Measurements from ENCODE around the gene RBM3.
"Not testable (repeated sequence)": the region's sequence is repeated elsewhere in the genome, so short reads cannot be mapped to it uniquely, and the experiment has no call there.

The RBM3 gene

GRCh38 chrX:48574270-48575266, at the start of gene RBM3:
Gene RBM3 (plus strand): TSS chrX:48574484. CDS start chrX:48575181, 697 bp downstream.
- peak; percentile 89 for DNase-seq (ENCODE audit: low read depth)

GRCh38 chrX:48525853-48526252, 48.4 kb upstream of the RBM3 start:
- DNase-seq (ENCODE audit: low read depth), result not testable (repeated sequence)

- DNase-seq (ENCODE audit: low read depth), result no peak
Measured at GRCh38 chrX:48530736-48531135, 43.5 kb upstream of the RBM3 start.

GRCh38 chrX:48531358-48531959, 42.8 kb upstream of the RBM3 start:
- DNase-seq (ENCODE audit: low read depth), result no peak

- DNase-seq (ENCODE audit: low read depth), result no peak
Measured at GRCh38 chrX:48532161-48532560, 42.1 kb upstream of the RBM3 start.

GRCh38 chrX:48533165-48533564, 41.1 kb upstream of the RBM3 start:
- DNase-seq (ENCODE audit: low read depth), result no peak

- no peak for DNase-seq (ENCODE audit: low read depth)
Measured at GRCh38 chrX:48538641-48539344, 35.5 kb upstream of the RBM3 start.

- DNase-seq (ENCODE audit: low read depth), result peak; percentile 95
Measured at GRCh38 chrX:48539345-48540027, 34.8 kb upstream of the RBM3 start, which contains the start of gene TBC1D25. Gene TBC1D25 (plus strand): TSS chrX:48539714. CDS start chrX:48539798, 84 bp downstream.

- peak; percentile 37 for DNase-seq (ENCODE audit: low read depth)
Measured at GRCh38 chrX:48540028-48540375, 34.3 kb upstream of the RBM3 start.

GRCh38 chrX:48540480-48540879, 33.8 kb upstream of the RBM3 start:
- no peak for DNase-seq (ENCODE audit: low read depth)

- DNase-seq (ENCODE audit: low read depth), result no peak
Measured at GRCh38 chrX:48541140-48541814, 33.0 kb upstream of the RBM3 start.

GRCh38 chrX:48548871-48549270, 25.4 kb upstream of the RBM3 start:
- no peak for DNase-seq (ENCODE audit: low read depth)

GRCh38 chrX:48555731-48556325, 18.5 kb upstream of the RBM3 start:
- not testable (repeated sequence) for DNase-seq (ENCODE audit: low read depth)

- DNase-seq (ENCODE audit: low read depth), result no peak
Measured at GRCh38 chrX:48558271-48558670, 16.0 kb upstream of the RBM3 start.

GRCh38 chrX:48559636-48560035, 14.6 kb upstream of the RBM3 start:
- DNase-seq (ENCODE audit: low read depth), result no peak

GRCh38 chrX:48560056-48560455, 14.2 kb upstream of the RBM3 start:
- no peak for DNase-seq (ENCODE audit: low read depth)

GRCh38 chrX:48560681-48561080, 13.6 kb upstream of the RBM3 start:
- no peak for DNase-seq (ENCODE audit: low read depth)

- DNase-seq (ENCODE audit: low read depth), result no peak
Measured at GRCh38 chrX:48569958-48570357, 4.3 kb upstream of the RBM3 start.

- no peak for DNase-seq (ENCODE audit: low read depth)
Measured at GRCh38 chrX:48573690-48574269, 504 bp upstream of the RBM3 start.

GRCh38 chrX:48575642-48576041, 1.4 kb downstream of the RBM3 start:
- DNase-seq (ENCODE audit: low read depth), result no peak

GRCh38 chrX:48576108-48576507, 1.8 kb downstream of the RBM3 start:
- DNase-seq (ENCODE audit: low read depth), result no peak

All from stimulated activated CD4-positive, alpha-beta T cell treated with anti-CD3 and anti-CD28 coated beads, Interleukin-2, amount 100 ng/mL, for 4 hours (primary cell).